Mammary epithelial cell (primary cell): Measurements from ENCODE around the gene SLAMF1.

Source experiments
- EZH2 ChIP-seq: IDR thresholded peaks from 2 replicates; pipeline ENCODE4 v1.6.1; 2012; ENCODE audit warnings: low read length, inconsistent platforms, borderline replicate concordance
- TF ChIP-seq, protein P1 (sequence below), 2 donors: IDR thresholded peaks in 1 of 2; conservative IDR thresholded peaks in 1 of 2; 2 replicates each; pipeline ENCODE4 v1.5.1; 2011 to 2012; ENCODE audit warnings: inconsistent platforms in 2 of 2, low read length in 2 of 2, mild to moderate bottlenecking in 2 of 2, control low read depth in 1 of 2, low read depth in 1 of 2; ENCODE audit not compliant: insufficient read depth in 1 of 2; ENCODE audit errors: extremely low read depth in 1 of 2

DNA sequence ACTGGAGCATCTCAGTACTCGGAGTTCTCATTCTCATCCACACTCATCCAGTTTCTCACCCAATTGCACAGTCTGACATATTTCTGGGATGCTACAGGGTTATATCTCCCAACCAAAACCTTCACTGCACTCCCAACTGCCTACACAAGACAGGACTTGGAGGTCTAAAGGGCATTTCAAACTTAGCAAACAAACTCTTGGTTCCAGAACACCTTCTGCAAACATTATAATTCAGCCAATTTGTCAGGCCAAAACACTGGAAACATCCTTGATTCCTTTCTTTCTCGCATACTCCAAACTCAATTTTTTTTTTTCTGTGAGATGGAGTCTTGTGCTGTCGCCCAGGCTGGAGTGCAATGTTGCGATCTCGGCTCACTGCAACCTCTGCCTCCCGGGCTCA lies 7.9 kb downstream of the SLAMF1 start:
- TF ChIP-seq, protein P1, sequence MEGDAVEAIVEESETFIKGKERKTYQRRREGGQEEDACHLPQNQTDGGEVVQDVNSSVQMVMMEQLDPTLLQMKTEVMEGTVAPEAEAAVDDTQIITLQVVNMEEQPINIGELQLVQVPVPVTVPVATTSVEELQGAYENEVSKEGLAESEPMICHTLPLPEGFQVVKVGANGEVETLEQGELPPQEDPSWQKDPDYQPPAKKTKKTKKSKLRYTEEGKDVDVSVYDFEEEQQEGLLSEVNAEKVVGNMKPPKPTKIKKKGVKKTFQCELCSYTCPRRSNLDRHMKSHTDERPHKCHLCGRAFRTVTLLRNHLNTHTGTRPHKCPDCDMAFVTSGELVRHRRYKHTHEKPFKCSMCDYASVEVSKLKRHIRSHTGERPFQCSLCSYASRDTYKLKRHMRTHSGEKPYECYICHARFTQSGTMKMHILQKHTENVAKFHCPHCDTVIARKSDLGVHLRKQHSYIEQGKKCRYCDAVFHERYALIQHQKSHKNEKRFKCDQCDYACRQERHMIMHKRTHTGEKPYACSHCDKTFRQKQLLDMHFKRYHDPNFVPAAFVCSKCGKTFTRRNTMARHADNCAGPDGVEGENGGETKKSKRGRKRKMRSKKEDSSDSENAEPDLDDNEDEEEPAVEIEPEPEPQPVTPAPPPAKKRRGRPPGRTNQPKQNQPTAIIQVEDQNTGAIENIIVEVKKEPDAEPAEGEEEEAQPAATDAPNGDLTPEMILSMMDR (conservative IDR thresholded peaks at IDR 0.05 in 1 of 2, IDR thresholded peaks at IDR 0.05 in 1 of 2; ENCODE audit: extremely low read depth in 1 of 2, insufficient read depth in 1 of 2, low read depth in 1 of 2, low read length in 2 of 2), result no peak
- TF ChIP-seq EZH2, result no peak
